H9 (cell line): Measurements from ENCODE around the gene LRRC36. TPM values are rescaled to one million over a fixed set of nuclear protein-coding genes. Genes with fewer than 3 reads are reported as not detected.

ENCODE experiments used
- DNase-seq: peaks from one replicate; pipeline ENCODE4 v3.0.0-alpha.2; 2017
- H2AFZ ChIP-seq: one replicate; pipeline ENCODE4 v1.6.1; 2013; ENCODE audit warnings: mild to moderate bottlenecking, low read length, control low read depth, moderate library complexity
- H2AK5ac ChIP-seq: 2 replicates; pipeline ENCODE4 v1.6.1; 2013; ENCODE audit warnings: low read length, control low read depth, mixed read lengths; ENCODE audit not compliant: insufficient read length
- H2BK120ac ChIP-seq: one replicate; pipeline ENCODE4 v1.6.1; 2013; ENCODE audit warnings: low read depth, mild to moderate bottlenecking, low read length, control low read depth, inconsistent platforms; ENCODE audit not compliant: poor library complexity, severe bottlenecking
- H2BK12ac ChIP-seq: 2 replicates; pipeline ENCODE4 v1.6.1; 2013; ENCODE audit warnings: low read length, control low read depth, mixed read lengths, low read depth; ENCODE audit not compliant: insufficient read length
- H2BK15ac ChIP-seq: 2 replicates; pipeline ENCODE4 v1.6.1; 2013; ENCODE audit warnings: low read depth, low read length, control low read depth
- H2BK20ac ChIP-seq: one replicate; pipeline ENCODE4 v1.6.1; 2013; ENCODE audit warnings: low read depth, mild to moderate bottlenecking, low read length, control low read depth, inconsistent platforms; ENCODE audit not compliant: poor library complexity, severe bottlenecking
- H2BK5ac ChIP-seq: 2 replicates; pipeline ENCODE4 v1.6.1; 2013; ENCODE audit warnings: low read length, control low read depth, mixed read lengths; ENCODE audit not compliant: insufficient read length
- H3K14ac ChIP-seq: 2 replicates; pipeline ENCODE4 v1.6.1; 2013; ENCODE audit warnings: low read length, control low read depth; ENCODE audit not compliant: insufficient read depth
- H3K18ac ChIP-seq: 2 replicates; pipeline ENCODE4 v1.6.1; 2013; ENCODE audit warnings: low read depth, mild to moderate bottlenecking, mixed read lengths, low read length, control low read depth; ENCODE audit not compliant: insufficient read length
- H3K23ac ChIP-seq: 2 replicates; pipeline ENCODE4 v1.6.1; 2013; ENCODE audit warnings: low read length, control low read depth, mixed read lengths, low read depth; ENCODE audit not compliant: insufficient read length
- H3K23me2 ChIP-seq: 2 replicates; pipeline ENCODE4 v1.6.1; 2013; ENCODE audit warnings: low read depth, mild to moderate bottlenecking, mixed read lengths, low read length, control low read depth; ENCODE audit not compliant: insufficient read length, poor library complexity, severe bottlenecking
- H3K27ac ChIP-seq: 2 replicates; pipeline ENCODE4 v1.5.1; 2013; ENCODE audit warnings: low read length, control low read depth, mixed read lengths, low read depth; ENCODE audit not compliant: insufficient read length
- H3K27me3 ChIP-seq: 2 replicates; pipeline ENCODE4 v1.6.1; 2013; ENCODE audit warnings: low read length, control low read depth, inconsistent platforms; ENCODE audit not compliant: insufficient read depth
- H3K4ac ChIP-seq: 2 replicates; pipeline ENCODE4 v1.6.1; 2013; ENCODE audit warnings: low read depth, mild to moderate bottlenecking, control low read depth, inconsistent platforms, low read length, moderate library complexity
- H3K4me1 ChIP-seq: 2 replicates; pipeline ENCODE4 v1.6.1; 2013; ENCODE audit warnings: low read length, control low read depth, inconsistent platforms; ENCODE audit not compliant: insufficient read depth
- H3K4me2 ChIP-seq: 2 replicates; pipeline ENCODE4 v1.6.1; 2013; ENCODE audit warnings: low read length, control low read depth, mixed read lengths; ENCODE audit not compliant: insufficient read length, insufficient read depth
- H3K56ac ChIP-seq: 2 replicates; pipeline ENCODE4 v1.6.1; 2013; ENCODE audit warnings: low read depth, mild to moderate bottlenecking, mixed read lengths, low read length, control low read depth; ENCODE audit not compliant: insufficient read length
- H3K79me1 ChIP-seq: 2 replicates; pipeline ENCODE4 v1.6.1; 2013; ENCODE audit warnings: low read depth, mild to moderate bottlenecking, moderate library complexity, low read length, control low read depth, inconsistent platforms; ENCODE audit not compliant: insufficient read depth, poor library complexity, severe bottlenecking
- H3K79me2 ChIP-seq: 2 replicates; pipeline ENCODE4 v1.6.1; 2013; ENCODE audit warnings: low read length, control low read depth, inconsistent platforms; ENCODE audit not compliant: insufficient read depth
- H3K9ac ChIP-seq: 2 replicates; pipeline ENCODE4 v1.6.1; 2013; ENCODE audit warnings: low read length, control low read depth, mixed read lengths; ENCODE audit not compliant: insufficient read length; ENCODE audit errors: extremely low read depth
- H3K9me3 ChIP-seq: one replicate; pipeline ENCODE4 v1.6.1; 2013; ENCODE audit warnings: low read depth, low read length, inconsistent platforms; ENCODE audit not compliant: control insufficient read depth
- H3T11ph ChIP-seq: one replicate; pipeline ENCODE4 v1.6.1; 2013; ENCODE audit warnings: mild to moderate bottlenecking, low read length, control low read depth, inconsistent platforms
- H4K20me1 ChIP-seq: one replicate; pipeline ENCODE4 v1.6.1; 2013; ENCODE audit not compliant: control insufficient read depth, insufficient read length, insufficient read depth
- H4K5ac ChIP-seq: 2 replicates; pipeline ENCODE4 v1.6.1; 2013; ENCODE audit warnings: low read depth, mild to moderate bottlenecking, mixed read lengths, low read length, control low read depth; ENCODE audit not compliant: insufficient read length
- H4K8ac ChIP-seq: replicated peaks from 2 replicates; pipeline ENCODE4 v1.6.1; 2013; ENCODE audit warnings: low read length, control low read depth, mixed read lengths, low read depth; ENCODE audit not compliant: insufficient read length
- H4K91ac ChIP-seq: 2 replicates; pipeline ENCODE4 v1.6.1; 2013; ENCODE audit warnings: low read depth, mild to moderate bottlenecking, moderate library complexity, mixed read lengths, low read length, control low read depth; ENCODE audit not compliant: insufficient read length
- H3K27ac Mint-ChIP-seq, 3 experiments: 2 replicates in 2 of 3; 3 replicates in 1 of 3; pipeline ENCODE4 v1.8.0; 2020 to 2021; ENCODE audit warnings: mixed read lengths in 3 of 3, mild to moderate bottlenecking in 1 of 3, moderate library complexity in 1 of 3
- H3K27me3 Mint-ChIP-seq: 2 replicates; pipeline ENCODE4 v1.8.0; 2021; ENCODE audit warnings: low read depth, mild to moderate bottlenecking, moderate library complexity, mixed read lengths
- H3K36me3 Mint-ChIP-seq, 3 experiments: 2 replicates in 2 of 3; 3 replicates in 1 of 3; pipeline ENCODE4 v1.8.0; 2020 to 2021; ENCODE audit warnings: low read depth in 3 of 3, mixed read lengths in 3 of 3; ENCODE audit not compliant: insufficient read depth in 1 of 3
- H3K4me1 Mint-ChIP-seq, 2 experiments: 2 replicates each; pipeline ENCODE4 v1.8.0; 2020; ENCODE audit warnings: mixed read lengths in 2 of 2
- H3K4me3 Mint-ChIP-seq, 2 experiments: 2 replicates in 1 of 2; 3 replicates in 1 of 2; pipeline ENCODE4 v1.8.0; 2020 to 2021; ENCODE audit warnings: mild to moderate bottlenecking in 2 of 2, mixed read lengths in 2 of 2, moderate library complexity in 1 of 2
- H3K9me3 Mint-ChIP-seq, 2 experiments: 2 replicates in 1 of 2; 3 replicates in 1 of 2; pipeline ENCODE4 v1.8.0; 2020; ENCODE audit warnings: mild to moderate bottlenecking in 2 of 2, mixed read lengths in 2 of 2, moderate library complexity in 1 of 2
- CTCF ChIP-seq: fragments of 200-600 bp; sonication (generic); conservative IDR thresholded peaks from 3 replicates; pipeline ENCODE4 v1.8.0; 2021; ENCODE audit warnings: antibody characterized with exemption, mild to moderate bottlenecking
- WGBS: extraction: QIAGEN DNeasy Blood & Tissue Kit; methylation state at CpG from one replicate; pipeline ENCODE4 v1.1.7; 2013; ENCODE audit warnings: missing lambda C conversion rate, low lambda C conversion rate, mixed read lengths; ENCODE audit not compliant: insufficient read length; ENCODE audit errors: extremely low coverage; 5-methylcytosine and 5-hydroxymethylcytosine counted together
- total RNA-seq: library from RNA; stranded (reverse); gene quantifications from 2 replicates; pipeline ENCODE4 v1.2.1, GENCODE V29; 2021

The LRRC36 gene
- total RNA-seq, 1 experiment from 2014 or later: not detected

DNA sequence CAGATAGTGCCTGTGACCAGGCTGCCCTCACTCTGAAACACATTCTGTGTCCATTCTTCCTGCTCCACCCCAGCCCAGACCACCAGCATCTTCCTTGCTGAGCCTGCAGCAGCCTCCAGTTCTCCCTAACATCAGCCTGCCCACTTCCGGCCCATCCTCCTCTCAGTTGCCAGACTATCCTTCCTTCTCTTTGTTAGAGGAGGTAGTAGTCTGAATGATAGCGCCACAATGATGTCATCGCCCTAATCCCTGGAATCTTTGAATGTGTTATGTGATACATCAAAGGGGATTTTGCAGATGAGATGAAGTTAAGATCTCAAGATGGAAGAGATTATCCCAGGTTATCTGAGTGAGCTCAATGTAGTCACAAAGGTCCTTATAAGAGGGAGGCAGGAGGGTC is 92.9 kb downstream of the LRRC36 start:
- TF ChIP-seq CTCF: no peak
- Histone ChIP-seq H3K4ac (no peak overlapping the region), H3K23ac (no peak overlapping the region), H3K79me1 (no peaks in the 10 kb centered on the region), H4K5ac (no peak overlapping the region), H3K27me3 (no peaks in the 10 kb centered on the region; the same call in 1 of the 2 replicates), H4K8ac (no peak overlapping the region), H3K23me2 (peaks cover 11% of the 10 kb centered on the region), H2AFZ (no peak overlapping the region), H3K4me1 (peaks cover 18% of the 10 kb centered on the region), H2AK5ac (no peak overlapping the region), H3K18ac (no peak overlapping the region), H3K9ac (no peak overlapping the region), H2BK120ac (no peak overlapping the region), H3K56ac (no peak overlapping the region), H2BK20ac (no peak overlapping the region), H3K14ac (no peak overlapping the region), H3K79me2 (no peaks in the 10 kb centered on the region), H3T11ph (no peak overlapping the region), H2BK12ac (no peak overlapping the region), H2BK5ac (no peak overlapping the region), H3K4me2 (no peak overlapping the region), H3K27ac (no peak overlapping the region), H4K20me1 (no peaks in the 10 kb centered on the region), H2BK15ac (no peak overlapping the region), H4K91ac (no peak overlapping the region), H3K9me3 (no peaks in the 10 kb centered on the region)
- peaks cover 0 to 4% (median 2%) of the 10 kb centered on the region in 3 experiments; a peak in 1 of 7 replicates for H3K36me3 Mint-ChIP-seq
- peaks cover 2 to 5% of the 10 kb centered on the region in 2 experiments; a peak in 3 of 5 replicates for H3K9me3 Mint-ChIP-seq
- no peak overlapping the region for H3K27ac Mint-ChIP-seq
- peaks cover 6% of the 10 kb centered on the region for H3K27me3 Mint-ChIP-seq
- DNase-seq: no peak
- peaks cover 39 to 42% of the 10 kb centered on the region in 2 experiments for H3K4me1 Mint-ChIP-seq
- WGBS: no CpG with 5 or more reads among the region's 3 CpGs
- H3K4me3 Mint-ChIP-seq: no peak overlapping the region; a peak in 2 of 5 replicates
